ENCODE results near the gene DUSP18.
A peak's percentile ranks its signal among the peaks of the same experiment; 100 is the strongest.
"Not testable (repeated sequence)": the region's sequence is repeated elsewhere in the genome, so short reads cannot be mapped to it uniquely, and the experiment has no call there.

DUSP18 gene

DNA sequence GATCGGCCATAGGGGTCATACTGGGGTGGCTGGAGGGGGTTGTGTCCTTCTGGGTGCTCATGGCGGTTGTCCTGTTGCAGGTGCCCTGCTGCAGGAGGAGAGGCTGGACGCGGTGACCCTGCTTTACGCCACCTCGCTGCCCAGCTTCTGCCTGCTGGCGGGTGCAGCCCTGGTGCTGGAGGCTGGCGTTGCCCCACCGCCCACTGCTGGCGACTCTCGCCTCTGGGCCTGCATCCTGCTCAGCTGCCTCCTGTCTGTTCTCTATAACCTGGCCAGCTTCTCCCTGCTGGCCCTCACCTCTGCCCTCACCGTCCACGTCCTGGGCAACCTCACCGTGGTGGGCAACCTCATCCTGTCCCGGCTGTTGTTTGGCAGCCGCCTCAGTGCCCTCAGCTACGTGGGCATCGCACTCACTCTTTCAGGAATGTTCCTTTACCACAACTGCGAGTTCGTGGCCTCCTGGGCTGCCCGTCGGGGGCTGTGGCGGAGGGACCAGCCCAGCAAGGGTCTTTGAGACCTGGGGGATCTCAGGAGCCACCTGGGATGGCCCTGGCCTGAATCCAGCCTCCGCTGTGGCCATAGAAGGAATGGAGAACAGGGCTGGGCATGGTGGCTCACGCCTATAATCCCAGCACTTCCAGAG lies 21.0 kb downstream of the DUSP18 start:
- DNase-seq (ENCODE audit: extremely low spot score, insufficient read length, low read depth) = no peak
- no peak for FAIRE-seq

DNA sequence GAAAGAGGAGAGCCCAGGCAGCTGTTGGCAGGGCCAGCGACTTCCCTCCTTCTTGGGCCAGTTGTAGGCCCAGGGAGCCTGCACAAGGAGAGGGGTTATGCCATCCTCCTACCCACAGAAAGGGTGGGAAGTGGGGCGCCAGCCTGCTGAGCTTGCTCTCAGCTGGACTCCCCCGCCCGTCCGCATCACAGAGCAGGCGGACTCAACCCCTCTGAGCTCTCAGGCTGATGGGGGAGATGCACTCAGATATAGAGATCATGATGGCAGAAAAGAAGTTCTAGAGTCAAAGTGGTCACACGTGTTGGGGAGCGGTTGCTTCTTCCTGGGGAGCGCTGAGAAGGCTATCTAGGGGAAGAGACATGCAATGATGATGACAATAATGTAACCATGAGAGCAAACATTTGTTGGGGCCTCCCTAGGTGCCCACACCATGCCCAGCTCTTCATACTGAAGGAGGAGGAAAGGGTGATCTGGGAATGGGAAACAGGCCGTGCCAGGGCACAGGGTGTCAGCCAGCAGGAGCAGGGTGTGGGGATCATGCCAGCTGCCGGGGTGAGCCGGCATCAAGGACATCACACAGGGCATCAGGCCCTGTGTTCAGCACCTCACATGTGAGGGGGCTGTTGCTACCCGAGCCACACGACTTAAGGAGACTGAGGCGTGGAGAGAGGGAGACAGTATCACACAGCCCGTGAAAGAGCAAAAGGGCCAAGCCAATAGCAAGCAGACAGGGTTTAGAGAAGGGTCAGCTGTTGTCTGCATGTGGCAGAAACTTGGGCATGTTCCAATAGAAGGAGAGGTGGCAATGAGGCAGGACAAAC lies 24.4 kb downstream of the DUSP18 start:
- no peak for FAIRE-seq
- no peak for DNase-seq (ENCODE audit: extremely low spot score, insufficient read length, low read depth)

- FAIRE-seq (no peak), DNase-seq (ENCODE audit: extremely low spot score, insufficient read length, low read depth) (no peak)
Measured at GRCh38 chr22:30640839-30641430, 26.7 kb downstream of the DUSP18 start.

DNA sequence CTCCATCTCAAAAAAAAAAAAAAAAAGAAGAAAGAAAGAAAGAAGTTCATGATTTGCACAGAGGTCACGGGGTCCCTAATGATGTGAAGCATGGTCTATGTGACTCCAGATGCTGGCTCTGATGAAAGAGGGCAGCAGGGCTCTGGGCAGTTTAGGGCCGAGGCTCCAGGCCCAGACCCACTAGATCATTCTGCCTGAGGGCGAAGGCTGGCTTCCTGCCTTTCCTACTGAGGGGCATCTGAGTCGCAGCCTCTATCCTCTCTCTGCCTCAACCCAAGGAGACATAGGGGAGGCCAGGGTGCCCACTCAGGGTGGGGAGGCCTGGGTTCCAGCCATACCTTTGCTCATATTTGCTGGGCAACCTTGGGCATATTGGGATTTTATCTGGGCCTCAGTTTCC lies 27.3 kb downstream of the DUSP18 start:
- DNase-seq (ENCODE audit: extremely low spot score, insufficient read length, low read depth) (no peak), FAIRE-seq (no peak)

DNA sequence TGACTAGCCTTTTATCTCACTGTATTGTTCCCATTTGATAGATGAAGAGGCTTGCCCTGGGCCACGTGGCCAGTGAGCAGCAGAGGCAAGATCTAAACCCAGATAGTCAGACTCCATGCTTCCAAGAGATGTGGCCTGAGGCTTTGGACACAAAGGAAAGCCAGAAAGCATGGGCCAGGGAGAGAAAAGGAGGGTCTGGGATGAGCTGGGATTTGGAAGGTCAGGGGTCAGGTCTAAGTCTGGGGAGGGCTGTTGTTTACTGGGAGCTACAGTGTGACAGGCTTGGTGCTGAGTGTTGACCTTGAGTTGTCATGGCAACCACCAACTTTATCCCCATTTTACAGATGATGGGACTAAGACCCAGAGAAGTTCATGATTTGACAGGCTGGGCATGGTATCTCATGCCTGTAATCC lies 30.0 kb downstream of the DUSP18 start:
- FAIRE-seq (no peak), DNase-seq (ENCODE audit: extremely low spot score, insufficient read length, low read depth) (no peak)

GRCh38 chr22:30636226-30637077 lies 31.2 kb downstream of the DUSP18 start:
- no peak for FAIRE-seq
- no peak for DNase-seq (ENCODE audit: extremely low spot score, insufficient read length, low read depth)

GRCh38 chr22:30635273-30636225 lies 32.1 kb downstream of the DUSP18 start, which contains the start of gene SLC35E4:
SLC35E4 (plus strand) TSS chr22:30635781; CDS start chr22:30636451, 670 bp downstream.
- DNase-seq (ENCODE audit: extremely low spot score, insufficient read length, low read depth) (peak; percentile 87), FAIRE-seq (peak; percentile 45)

DNA sequence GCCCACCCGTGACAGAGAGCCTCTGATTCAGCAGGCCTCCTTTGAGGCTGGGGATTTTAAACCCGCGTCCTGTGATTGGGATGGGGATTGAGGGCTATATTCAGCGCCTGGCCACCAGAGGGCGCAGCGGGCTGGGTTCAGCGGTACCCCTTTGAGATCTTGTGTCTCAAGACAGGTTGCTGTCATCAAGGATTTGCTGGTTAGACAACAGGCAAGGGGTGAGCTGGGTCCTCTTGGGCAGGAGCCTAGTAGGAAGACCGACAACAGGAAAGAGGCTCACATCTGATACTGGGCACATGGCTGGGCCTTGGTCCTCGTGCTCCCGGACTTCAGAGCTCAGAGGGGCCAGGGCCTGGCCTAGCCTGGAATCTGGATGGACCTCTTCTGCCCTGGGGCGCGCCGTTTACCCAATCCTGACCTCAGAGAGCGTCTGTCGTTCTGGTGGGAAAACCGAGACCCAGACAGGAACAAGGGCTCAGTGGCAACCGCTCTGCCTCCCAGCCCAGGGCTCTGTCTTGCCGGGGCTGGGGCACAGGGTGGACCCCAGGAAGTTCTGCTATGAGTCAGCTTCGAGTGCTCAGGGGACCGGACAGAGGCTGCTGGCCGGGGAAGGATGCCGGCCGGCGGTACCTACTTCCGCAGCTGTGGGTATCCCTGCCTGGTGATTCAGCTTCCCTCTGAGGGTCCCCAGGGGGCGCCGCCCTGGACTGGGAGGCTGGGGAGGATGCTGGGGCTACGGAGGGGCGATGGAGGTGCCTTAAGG lies 33.0 kb downstream of the DUSP18 start:
- FAIRE-seq (peak; percentile 94), DNase-seq (ENCODE audit: extremely low spot score, insufficient read length, low read depth) (peak; percentile 88)

DNA sequence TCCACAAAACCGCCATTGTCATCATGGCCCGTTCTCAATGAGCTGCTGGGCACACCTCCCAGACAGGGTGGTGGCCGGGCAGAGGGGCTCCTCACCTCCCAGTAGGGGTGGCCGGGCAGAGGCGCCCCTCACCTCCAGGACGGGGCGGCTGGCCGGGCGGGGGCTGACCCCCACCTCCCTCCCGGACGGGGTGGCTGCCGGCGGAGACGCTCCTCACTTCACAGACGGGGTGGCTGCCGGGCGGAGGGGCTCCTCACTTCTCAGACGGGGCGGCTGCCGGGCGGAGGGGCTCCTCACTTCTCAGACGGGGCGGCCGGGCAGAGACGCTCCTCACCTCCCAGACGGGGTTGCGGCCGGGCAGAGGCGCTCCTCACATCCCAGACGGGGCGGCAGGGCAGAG lies 36.2 kb downstream of the DUSP18 start:
- not testable (repeated sequence) for FAIRE-seq; DNase-seq (ENCODE audit: extremely low spot score, insufficient read length, low read depth)

DNA sequence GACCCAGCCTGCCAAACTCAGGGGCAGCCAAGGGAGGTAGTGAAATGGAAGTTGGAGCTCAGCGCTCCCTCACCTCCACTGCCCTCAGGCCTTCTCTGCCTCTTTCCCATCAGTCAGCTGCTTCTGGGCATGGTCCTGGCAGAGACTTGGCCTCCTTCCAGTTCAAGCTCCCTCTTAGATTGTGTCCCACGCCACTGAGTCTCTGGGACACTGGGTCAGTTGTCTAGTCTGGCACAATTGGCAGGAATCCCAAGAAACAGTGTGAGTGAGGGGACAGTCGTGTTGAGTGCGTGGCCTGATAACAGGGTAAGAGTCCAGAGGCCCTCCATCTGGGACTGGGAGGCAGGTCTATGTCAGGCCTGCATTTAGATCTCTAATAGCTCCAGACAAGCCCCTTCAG lies 39.2 kb downstream of the DUSP18 start:
- FAIRE-seq (no peak), DNase-seq (ENCODE audit: extremely low spot score, insufficient read length, low read depth) (no peak)

DNA sequence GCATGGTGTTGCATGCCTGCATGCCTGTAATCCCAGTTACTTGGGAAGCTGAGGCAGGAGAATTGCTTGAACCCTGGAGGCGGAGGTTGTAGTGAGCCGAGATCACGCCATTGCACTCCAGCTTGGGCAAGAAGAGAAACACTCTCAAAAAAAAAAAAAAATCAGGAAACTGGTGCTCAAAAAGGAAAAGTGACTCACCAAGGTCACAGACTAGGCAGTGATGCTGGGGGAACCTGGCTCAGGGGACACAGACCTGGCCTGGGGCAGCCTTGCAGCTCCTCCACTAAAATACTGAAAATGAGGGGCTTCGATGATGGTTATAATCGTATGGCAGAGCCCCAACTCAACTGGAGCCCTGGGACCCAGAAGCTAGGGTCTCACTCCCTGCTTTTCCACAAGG lies 40.2 kb downstream of the DUSP18 start:
- no peak for FAIRE-seq
- no peak for DNase-seq (ENCODE audit: extremely low spot score, insufficient read length, low read depth)

DNA sequence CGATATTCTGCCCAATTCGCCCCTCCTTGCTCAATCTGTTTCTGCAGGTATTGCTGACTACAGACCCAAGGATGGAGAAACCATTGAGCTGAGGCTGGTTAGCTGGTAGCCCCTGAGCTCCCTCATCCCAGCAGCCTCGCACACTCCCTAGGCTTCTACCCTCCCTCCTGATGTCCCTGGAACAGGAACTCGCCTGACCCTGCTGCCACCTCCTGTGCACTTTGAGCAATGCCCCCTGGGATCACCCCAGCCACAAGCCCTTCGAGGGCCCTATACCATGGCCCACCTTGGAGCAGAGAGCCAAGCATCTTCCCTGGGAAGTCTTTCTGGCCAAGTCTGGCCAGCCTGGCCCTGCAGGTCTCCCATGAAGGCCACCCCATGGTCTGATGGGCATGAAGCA lies 41.3 kb downstream of the DUSP18 start:
- DNase-seq (ENCODE audit: extremely low spot score, insufficient read length, low read depth) (no peak), FAIRE-seq (no peak)

DNA sequence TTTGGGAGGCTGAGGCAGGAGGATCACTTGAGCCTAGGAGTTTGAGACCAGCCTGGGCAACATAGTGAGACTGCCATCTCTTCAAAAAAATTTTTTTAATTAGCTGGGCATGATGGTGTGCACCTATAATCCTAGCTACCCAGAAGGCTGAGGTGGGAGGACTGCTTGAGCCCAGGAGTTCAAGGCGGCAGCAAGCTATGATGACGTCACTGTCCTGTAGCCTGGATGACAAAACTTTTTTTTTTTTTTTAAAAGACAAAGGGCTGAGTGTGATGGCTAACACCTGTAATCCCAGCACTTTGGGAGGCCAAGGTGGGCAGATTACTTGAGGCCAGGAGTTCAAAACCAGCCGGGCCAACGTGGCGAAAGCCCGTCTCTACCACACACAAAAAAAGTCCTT lies 47.8 kb downstream of the DUSP18 start:
- not testable (repeated sequence) for FAIRE-seq; DNase-seq (ENCODE audit: extremely low spot score, insufficient read length, low read depth)

DNA sequence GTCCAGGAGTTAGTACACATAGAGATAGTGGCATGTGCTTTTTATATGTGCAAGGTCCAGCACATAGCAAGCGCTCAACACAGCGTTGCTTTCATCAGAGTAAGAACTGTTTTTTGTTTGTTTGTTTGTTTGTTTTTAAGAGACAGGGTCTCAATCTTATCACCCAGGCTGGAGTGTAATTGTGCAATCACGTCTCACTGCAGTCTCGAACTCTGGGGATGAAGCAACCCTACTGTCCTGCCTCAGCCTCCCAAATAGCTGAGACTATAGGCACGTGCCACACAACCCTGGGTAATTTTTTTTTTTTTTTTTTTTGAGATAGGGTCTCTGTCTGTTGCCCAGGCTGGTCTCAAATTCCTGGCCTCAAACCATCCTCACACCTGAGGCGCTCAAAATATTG lies 49.9 kb downstream of the DUSP18 start:
- no peak for DNase-seq (ENCODE audit: extremely low spot score, insufficient read length, low read depth)
- FAIRE-seq = no peak

DNA sequence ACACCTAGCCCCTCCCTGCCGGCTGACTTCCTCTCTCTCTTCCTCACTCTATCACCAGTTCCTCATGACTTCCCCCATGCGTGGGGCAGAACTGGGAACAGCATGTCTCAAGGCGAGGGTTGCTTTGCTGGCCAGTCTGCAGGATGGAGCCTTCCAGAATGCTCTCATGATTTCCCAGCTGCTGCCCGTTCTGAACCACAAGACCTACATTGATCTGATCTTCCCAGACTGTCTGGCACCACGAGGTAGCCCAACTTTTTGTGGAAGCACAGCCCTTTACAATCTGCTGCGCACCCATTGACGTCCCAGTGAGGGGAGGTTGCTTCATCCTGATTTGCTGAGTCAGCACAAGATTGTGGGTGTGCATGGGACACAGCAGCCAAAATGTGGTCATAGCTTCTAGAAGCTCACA lies 52.1 kb downstream of the DUSP18 start:
- DNase-seq (ENCODE audit: extremely low spot score, insufficient read length, low read depth) = no peak
- FAIRE-seq = no peak

- DNase-seq (ENCODE audit: extremely low spot score, insufficient read length, low read depth) (no peak), FAIRE-seq (no peak)
Measured at GRCh38 chr22:30614879-30615278, 52.8 kb downstream of the DUSP18 start.

DNA sequence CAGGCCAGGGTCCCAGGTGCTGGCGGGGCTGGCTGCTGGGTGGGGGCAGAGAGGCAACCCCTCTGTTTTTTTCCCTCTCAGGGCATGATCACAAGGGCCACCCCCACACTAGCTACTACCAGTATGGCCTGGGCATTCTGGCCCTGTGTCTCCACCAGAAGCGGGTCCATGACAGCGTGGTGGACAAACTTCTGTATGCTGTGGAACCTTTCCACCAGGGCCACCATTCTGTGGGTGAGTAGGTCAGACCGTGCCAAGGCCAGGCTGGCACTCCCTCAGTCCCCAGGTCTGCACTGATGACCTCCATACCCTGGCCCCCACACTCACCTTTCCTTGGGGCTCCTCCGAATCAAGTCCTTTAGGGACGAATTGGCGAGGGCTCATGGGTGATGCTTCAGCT lies 53.4 kb downstream of the DUSP18 start:
- FAIRE-seq = no peak
- no peak for DNase-seq (ENCODE audit: extremely low spot score, insufficient read length, low read depth)

DNA sequence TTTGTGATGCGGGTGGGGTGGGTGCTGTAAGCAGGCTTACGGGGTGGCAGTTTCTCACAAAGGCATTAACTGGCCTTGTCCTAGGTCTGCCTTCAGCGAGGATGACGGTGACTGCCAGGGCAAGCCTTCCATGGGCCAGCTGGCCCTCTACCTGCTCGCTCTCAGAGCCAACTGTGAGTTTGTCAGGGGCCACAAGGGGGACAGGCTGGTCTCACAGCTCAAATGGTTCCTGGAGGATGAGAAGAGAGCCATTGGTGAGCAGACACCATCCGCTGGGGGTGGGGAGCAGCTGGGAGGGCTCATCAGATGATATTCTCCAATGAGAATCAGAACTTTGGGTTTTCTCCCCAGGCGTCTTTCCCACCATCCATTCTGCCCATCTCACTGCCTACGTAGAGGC lies 54.9 kb downstream of the DUSP18 start:
- DNase-seq (ENCODE audit: extremely low spot score, insufficient read length, low read depth) = no peak
- FAIRE-seq = no peak
